Progenitor cell of endocrine pancreas (in vitro differentiated cells): ENCODE data around the gene FNDC11. TPM values are rescaled to one million over a fixed set of nuclear protein-coding genes. Genes with fewer than 3 reads are reported as not detected.

Experiments used
- DNase-seq: peaks from one replicate; pipeline ENCODE4 v3.0.0; 2021; ENCODE audit warnings: low spot score; ENCODE audit not compliant: unreplicated experiment
- H3K27ac Mint-ChIP-seq: 2 replicates; pipeline ENCODE4 v1.8.0; 2021; ENCODE audit warnings: mild to moderate bottlenecking, moderate library complexity, mixed read lengths
- H3K27me3 Mint-ChIP-seq: 2 replicates; pipeline ENCODE4 v1.8.0; 2021; ENCODE audit warnings: mixed read lengths
- H3K36me3 Mint-ChIP-seq: 2 replicates; pipeline ENCODE4 v1.8.0; 2022; ENCODE audit warnings: mixed read lengths; ENCODE audit not compliant: insufficient read depth
- H3K4me1 Mint-ChIP-seq: 2 replicates; pipeline ENCODE4 v1.8.0; 2021; ENCODE audit warnings: low read depth, mixed read lengths
- H3K4me3 Mint-ChIP-seq: 2 replicates; pipeline ENCODE4 v1.8.0; 2021; ENCODE audit warnings: low read depth, mild to moderate bottlenecking, moderate library complexity, mixed read lengths
- H3K9me3 Mint-ChIP-seq: 2 replicates; pipeline ENCODE4 v1.8.0; 2021; ENCODE audit warnings: low read depth, mixed read lengths
- CTCF ChIP-seq: fragments of 200-600 bp; sonication (generic); IDR thresholded peaks from one replicate; pipeline ENCODE4 v1.5.0; 2021; ENCODE audit warnings: antibody characterized with exemption, mild to moderate bottlenecking; ENCODE audit not compliant: unreplicated experiment
- total RNA-seq: library from RNA; stranded (reverse); gene quantifications from 2 replicates; pipeline ENCODE4 v1.2.1, GENCODE V29; 2021

FNDC11 gene
- total RNA-seq, 1 donor from 2014 or later, result 1.9 TPM

GRCh38 chr20:63585616-63586565, 31.9 kb downstream of the FNDC11 start:
- no peak for TF ChIP-seq CTCF
- no peaks in the 10 kb centered on the region for H3K9me3 Mint-ChIP-seq
- no peak overlapping the region for H3K4me3 Mint-ChIP-seq
- no peak overlapping the region for H3K27ac Mint-ChIP-seq
- H3K27me3 Mint-ChIP-seq, result no peaks in the 10 kb centered on the region
- no peaks in the 10 kb centered on the region for H3K4me1 Mint-ChIP-seq
- DNase-seq, result no peak
- peaks cover 5% of the 10 kb centered on the region for H3K36me3 Mint-ChIP-seq

GRCh38 chr20:63586797-63587196, 32.8 kb downstream of the FNDC11 start:
- Mint-ChIP-seq H3K4me1 (no peaks in the 10 kb centered on the region), H3K4me3 (no peak overlapping the region), H3K27me3 (no peaks in the 10 kb centered on the region), H3K9me3 (no peaks in the 10 kb centered on the region), H3K27ac (no peak overlapping the region), H3K36me3 (peaks cover 7% of the 10 kb centered on the region)
- DNase-seq, result no peak
- no peak for TF ChIP-seq CTCF

- TF ChIP-seq CTCF, result no peak
- H3K27me3 Mint-ChIP-seq, result no peaks in the 10 kb centered on the region
- H3K27ac Mint-ChIP-seq, result peak overlapping the region; percentile 8
- peaks cover 7% of the 10 kb centered on the region for H3K36me3 Mint-ChIP-seq
- no peaks in the 10 kb centered on the region for H3K4me1 Mint-ChIP-seq
- no peak for DNase-seq
- H3K4me3 Mint-ChIP-seq, result no peak overlapping the region
- H3K9me3 Mint-ChIP-seq, result no peaks in the 10 kb centered on the region
Measured at GRCh38 chr20:63587256-63587655, 33.3 kb downstream of the FNDC11 start.

- Mint-ChIP-seq H3K9me3 (no peaks in the 10 kb centered on the region), H3K27ac (no peak overlapping the region), H3K4me1 (no peaks in the 10 kb centered on the region), H3K27me3 (no peaks in the 10 kb centered on the region), H3K36me3 (peaks cover 8% of the 10 kb centered on the region), H3K4me3 (no peak overlapping the region)
- no peak for DNase-seq
- no peak for TF ChIP-seq CTCF
Measured at GRCh38 chr20:63587776-63588591, 34.0 kb downstream of the FNDC11 start.

GRCh38 chr20:63588641-63589041, 34.7 kb downstream of the FNDC11 start:
- no peak for DNase-seq
- H3K27me3 Mint-ChIP-seq, result no peaks in the 10 kb centered on the region
- no peak overlapping the region for H3K4me3 Mint-ChIP-seq
- TF ChIP-seq CTCF, result no peak
- peaks cover 14% of the 10 kb centered on the region for H3K36me3 Mint-ChIP-seq
- no peaks in the 10 kb centered on the region for H3K4me1 Mint-ChIP-seq
- no peaks in the 10 kb centered on the region for H3K9me3 Mint-ChIP-seq
- no peak overlapping the region for H3K27ac Mint-ChIP-seq
